Measurements from ENCODE around the gene SLC25A1. TPM values are rescaled to one million over a fixed set of nuclear protein-coding genes. Genes with fewer than 3 reads are reported as not detected.

SLC25A1 gene
- total and polyA plus RNA-seq, 2 donors (not counting 1 experiment from before 2014, with no cell fraction given): 41.3 to 47.7 TPM

DNA sequence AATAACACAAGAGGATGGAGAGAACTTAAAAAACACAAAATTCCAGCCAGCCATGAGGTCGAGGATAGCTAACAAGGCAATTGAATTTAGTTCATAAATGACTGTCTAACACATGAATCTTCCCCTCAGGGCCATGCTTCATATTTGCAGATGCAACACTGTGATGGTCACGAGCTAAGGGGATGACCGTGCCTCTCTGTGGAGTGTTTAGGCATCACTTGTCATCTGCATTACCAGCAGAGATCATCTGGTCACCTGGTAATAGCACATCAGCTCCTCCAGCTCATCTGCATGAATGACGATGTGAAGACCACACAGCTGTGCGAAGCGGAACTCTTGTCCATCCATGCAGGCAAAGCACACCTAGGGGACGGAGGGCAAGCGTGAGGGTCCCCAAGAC is 20.9 kb upstream of the SLC25A1 start:
- Histone ChIP-seq H3K4me1 (ENCODE audit: control insufficient read depth in 2 of 2, insufficient read depth in 2 of 2, low read length in 2 of 2) (peaks cover 5% of the 10 kb centered on the region in 2 donors), H3K4me3 (ENCODE audit: control extremely low read depth in 1 of 5, extremely low read depth in 1 of 5, insufficient read depth in 1 of 5, low read depth in 2 of 5, low read length in 4 of 5) (no peak overlapping the region), H2AFZ (ENCODE audit: insufficient read depth, low read depth, low read length, poor library complexity, severe bottlenecking) (no peak overlapping the region), H3K4me2 (replicated peaks; ENCODE audit: low read depth, low read length, poor library complexity, severe bottlenecking) (no peak overlapping the region), H3K9me3 (ENCODE audit: control extremely low read depth in 1 of 3, control insufficient read depth in 2 of 3, insufficient read depth in 1 of 3, low read length in 2 of 3) (no peaks in the 10 kb centered on the region), H3K36me3 (replicated peaks in 1 of 2; ENCODE audit: control extremely low read depth in 1 of 2, control insufficient read depth in 1 of 2, extremely low read depth in 1 of 2, insufficient read depth in 2 of 2, low read length in 1 of 2) (no peaks in the 10 kb centered on the region), H3K27me3 (replicated peaks in 1 of 4; ENCODE audit: control extremely low read depth in 1 of 4, control insufficient read depth in 3 of 4, insufficient read depth in 4 of 4, low read length in 3 of 4) (no peaks in the 10 kb centered on the region), H4K20me1 (ENCODE audit: control insufficient read depth, insufficient read depth, low read length, poor library complexity, severe bottlenecking) (no peaks in the 10 kb centered on the region), H3K9ac (ENCODE audit: low read length) (no peak overlapping the region), H3K79me2 (ENCODE audit: control insufficient read depth, insufficient read depth, low read length) (no peaks in the 10 kb centered on the region), H3K27ac (ENCODE audit: low read length in 2 of 2) (no peak overlapping the region)
- no peak overlapping the region for H3K27ac Mint-ChIP-seq
- CTCF ChIA-PET: interaction anchor here (0.6 kb wide), 1 partner anchor 80 kb away, joined by 3 read pairs; no protein-coding TSS in a partner anchor
- H3K4me1 Mint-ChIP-seq: peaks cover 16% of the 10 kb centered on the region
- no peak for DNase-seq
- 87% methylated on average over 8 of the region's 8 CpGs for WGBS (ENCODE audit: insufficient coverage)
- intact Hi-C loops (cut with micrococcal nuclease): no loop called here
- H3K9me3 Mint-ChIP-seq (ENCODE audit: insufficient read depth): no peaks in the 10 kb centered on the region
- H3K27me3 Mint-ChIP-seq: peaks cover 3% of the 10 kb centered on the region
- H3K4me3 Mint-ChIP-seq: no peak overlapping the region
- ATAC-seq (ENCODE audit: low read depth): no peak
- TF ChIP-seq, protein P1, sequence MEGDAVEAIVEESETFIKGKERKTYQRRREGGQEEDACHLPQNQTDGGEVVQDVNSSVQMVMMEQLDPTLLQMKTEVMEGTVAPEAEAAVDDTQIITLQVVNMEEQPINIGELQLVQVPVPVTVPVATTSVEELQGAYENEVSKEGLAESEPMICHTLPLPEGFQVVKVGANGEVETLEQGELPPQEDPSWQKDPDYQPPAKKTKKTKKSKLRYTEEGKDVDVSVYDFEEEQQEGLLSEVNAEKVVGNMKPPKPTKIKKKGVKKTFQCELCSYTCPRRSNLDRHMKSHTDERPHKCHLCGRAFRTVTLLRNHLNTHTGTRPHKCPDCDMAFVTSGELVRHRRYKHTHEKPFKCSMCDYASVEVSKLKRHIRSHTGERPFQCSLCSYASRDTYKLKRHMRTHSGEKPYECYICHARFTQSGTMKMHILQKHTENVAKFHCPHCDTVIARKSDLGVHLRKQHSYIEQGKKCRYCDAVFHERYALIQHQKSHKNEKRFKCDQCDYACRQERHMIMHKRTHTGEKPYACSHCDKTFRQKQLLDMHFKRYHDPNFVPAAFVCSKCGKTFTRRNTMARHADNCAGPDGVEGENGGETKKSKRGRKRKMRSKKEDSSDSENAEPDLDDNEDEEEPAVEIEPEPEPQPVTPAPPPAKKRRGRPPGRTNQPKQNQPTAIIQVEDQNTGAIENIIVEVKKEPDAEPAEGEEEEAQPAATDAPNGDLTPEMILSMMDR (IDR thresholded peaks at IDR 0.05): no peak
- no peak for TF ChIP-seq EZH2 (IDR thresholded peaks at IDR 0.05; ENCODE audit: borderline replicate concordance, insufficient read depth, low read depth, low read length, poor library complexity, severe bottlenecking)
- POLR2A ChIA-PET: no interaction called here

DNA sequence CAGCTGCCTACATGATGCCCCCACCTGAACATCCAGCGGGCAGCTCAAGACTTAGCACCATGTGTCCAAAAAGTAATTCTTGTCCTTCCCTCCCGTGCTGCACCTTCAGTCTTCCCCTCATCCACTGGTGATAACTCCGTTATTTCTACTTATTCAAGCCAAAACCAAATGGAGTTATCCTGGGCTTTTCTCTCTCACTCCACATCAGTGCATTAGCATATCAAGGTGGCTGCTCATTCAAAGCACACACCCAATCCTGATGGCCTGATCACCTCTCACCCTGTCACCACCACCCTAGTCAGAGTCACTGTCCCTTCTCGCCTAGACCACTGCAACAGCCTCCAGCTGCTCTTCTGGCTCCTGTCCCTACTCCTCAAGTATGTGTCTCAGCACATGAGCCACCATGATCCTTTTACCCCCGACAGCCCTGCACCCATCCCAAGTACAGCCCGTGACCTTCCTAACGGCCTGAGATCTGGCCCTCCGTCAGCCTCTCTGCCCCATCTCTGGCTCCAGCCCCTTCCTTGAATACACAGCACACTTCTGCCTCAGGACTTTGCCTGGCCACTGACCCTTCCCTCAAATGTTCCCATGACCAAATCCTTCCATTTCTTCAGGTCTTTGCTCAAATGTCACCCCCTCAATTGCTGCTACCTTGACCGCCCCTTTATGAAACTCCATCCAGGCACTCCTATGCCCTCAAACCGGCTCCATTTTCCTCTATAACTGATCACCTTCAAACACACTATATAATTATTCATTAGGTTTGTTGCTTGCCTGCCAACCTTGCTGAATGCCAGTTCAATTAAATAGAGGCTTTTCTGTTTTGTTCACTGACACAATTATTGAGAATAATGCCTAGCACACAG is 19.7 kb upstream of the SLC25A1 start:
- ChIA-PET POLR2A (no interaction called here), CTCF (no interaction called here)
- no peak overlapping the region for H3K27ac ChIP-seq (ENCODE audit: low read length in 2 of 2)
- no peak overlapping the region for H3K4me2 ChIP-seq (replicated peaks; ENCODE audit: low read depth, low read length, poor library complexity, severe bottlenecking)
- Mint-ChIP-seq H3K27ac (no peak overlapping the region), H3K4me3 (no peak overlapping the region), H3K27me3 (no peaks in the 10 kb centered on the region), H3K4me1 (peaks cover 16% of the 10 kb centered on the region), H3K9me3 (ENCODE audit: insufficient read depth) (no peaks in the 10 kb centered on the region)
- TF ChIP-seq, protein P1 (IDR thresholded peaks at IDR 0.05): no peak
- TF ChIP-seq EZH2 (IDR thresholded peaks at IDR 0.05; ENCODE audit: borderline replicate concordance, insufficient read depth, low read depth, low read length, poor library complexity, severe bottlenecking): no peak
- H3K36me3 ChIP-seq (replicated peaks in 1 of 2; ENCODE audit: control extremely low read depth in 1 of 2, control insufficient read depth in 1 of 2, extremely low read depth in 1 of 2, insufficient read depth in 2 of 2, low read length in 1 of 2): no peaks in the 10 kb centered on the region
- WGBS (ENCODE audit: insufficient coverage): 98% methylated on average over 8 of the region's 10 CpGs
- intact Hi-C loops (cut with micrococcal nuclease): no loop called here
- H3K4me3 ChIP-seq (ENCODE audit: control extremely low read depth in 1 of 5, extremely low read depth in 1 of 5, insufficient read depth in 1 of 5, low read depth in 2 of 5, low read length in 4 of 5): no peak overlapping the region
- no peak overlapping the region for H3K9ac ChIP-seq (ENCODE audit: low read length)
- DNase-seq: no peak
- H4K20me1 ChIP-seq (ENCODE audit: control insufficient read depth, insufficient read depth, low read length, poor library complexity, severe bottlenecking): no peaks in the 10 kb centered on the region
- no peaks in the 10 kb centered on the region for H3K79me2 ChIP-seq (ENCODE audit: control insufficient read depth, insufficient read depth, low read length)
- H3K9me3 ChIP-seq (ENCODE audit: control extremely low read depth in 1 of 3, control insufficient read depth in 2 of 3, insufficient read depth in 1 of 3, low read length in 2 of 3): peaks cover 0 to 5% (median 0%) of the 10 kb centered on the region in 3 donors
- no peaks in the 10 kb centered on the region for H3K27me3 ChIP-seq (replicated peaks in 1 of 4; ENCODE audit: control extremely low read depth in 1 of 4, control insufficient read depth in 3 of 4, insufficient read depth in 4 of 4, low read length in 3 of 4)
- no peak for ATAC-seq (ENCODE audit: low read depth)
- peaks cover 5% of the 10 kb centered on the region in 2 donors for H3K4me1 ChIP-seq (ENCODE audit: control insufficient read depth in 2 of 2, insufficient read depth in 2 of 2, low read length in 2 of 2)
- H2AFZ ChIP-seq (ENCODE audit: insufficient read depth, low read depth, low read length, poor library complexity, severe bottlenecking): no peak overlapping the region
